ENCODE measurements around the gene TMPRSS9. TPM values are rescaled to one million over a fixed set of nuclear protein-coding genes. Genes with fewer than 3 reads are reported as not detected.

The TMPRSS9 gene
- polyA plus RNA-seq, 6 donors from 2014 or later, result not detected

GRCh38 chr19:2362970-2363300 is 2.9 kb downstream of the TMPRSS9 start:
- Mint-ChIP-seq H3K27me3 (peaks cover 12 to 19% (median 17%) of the 10 kb centered on the region in 3 donors), H3K27ac (no peak overlapping the region), H3K4me3 (no peak overlapping the region), H3K36me3 (peaks cover 0 to 10% of the 10 kb centered on the region in 2 donors), H3K4me1 (peaks cover 10 to 15% (median 13%) of the 10 kb centered on the region in 3 donors), H3K9me3 (no peaks in the 10 kb centered on the region)
- ATAC-seq (ENCODE audit: low read depth in 2 of 2) (no peak), DNase-seq (no peak)

- Mint-ChIP-seq H3K27me3 (peaks cover 12 to 21% (median 19%) of the 10 kb centered on the region in 3 donors), H3K36me3 (peaks cover 0 to 14% of the 10 kb centered on the region in 2 donors), H3K4me3 (no peak overlapping the region), H3K27ac (no peak overlapping the region), H3K9me3 (no peaks in the 10 kb centered on the region), H3K4me1 (peaks cover 10 to 17% (median 13%) of the 10 kb centered on the region in 3 donors)
- DNase-seq, result no peak
- no peak for ATAC-seq (ENCODE audit: low read depth in 2 of 2)
Measured at GRCh38 chr19:2363419-2363818, 3.4 kb downstream of the TMPRSS9 start.

DNA sequence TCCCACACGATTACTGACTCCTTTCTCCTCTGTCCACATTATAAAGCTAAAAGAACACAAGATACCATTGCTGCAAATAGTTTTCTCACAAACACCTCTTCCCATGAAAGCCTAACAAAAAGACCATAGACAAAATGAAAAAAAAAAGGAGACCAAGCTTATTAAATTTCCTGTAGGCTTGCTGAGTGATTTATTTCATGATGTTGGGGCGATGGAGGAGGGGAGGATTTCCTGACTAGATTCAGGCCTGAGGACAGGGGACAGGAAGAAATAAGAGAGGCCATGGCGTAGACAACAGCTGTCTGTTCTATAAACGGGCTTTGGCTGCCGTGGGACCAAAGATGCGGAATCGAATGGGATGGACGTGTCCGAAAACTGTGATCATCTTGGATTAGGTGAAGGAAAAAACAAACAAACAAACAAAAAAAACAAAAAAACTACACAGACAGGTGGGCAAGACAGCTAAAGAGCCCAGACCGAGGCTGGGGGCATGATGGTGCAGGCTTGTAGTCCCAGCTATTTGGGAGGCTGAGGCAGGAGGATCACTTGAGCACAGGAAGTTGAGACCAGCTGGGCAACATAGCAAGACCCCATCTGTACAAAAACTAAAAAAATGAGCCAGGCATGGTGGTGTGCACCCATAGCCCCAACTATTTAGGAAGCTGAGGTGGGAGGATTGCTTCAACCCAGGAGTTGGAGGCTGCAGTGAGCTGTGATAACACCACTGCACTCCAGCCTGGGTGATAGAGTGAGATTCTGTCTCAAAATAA is 5.3 kb downstream of the TMPRSS9 start:
- peaks cover 0 to 4% (median 2%) of the 10 kb centered on the region in 7 donors for H3K9me3 Mint-ChIP-seq
- peak overlapping the region in 1 of 8 donors; percentile 2 for H3K4me3 Mint-ChIP-seq
- peaks cover 9 to 16% (median 11%) of the 10 kb centered on the region in 3 donors for H3K4me1 Mint-ChIP-seq
- DNase-seq (no peak), ATAC-seq (ENCODE audit: low read depth in 2 of 2) (no peak)
- no peak overlapping the region for H3K27ac Mint-ChIP-seq
- peaks cover 10 to 19% (median 16%) of the 10 kb centered on the region in 3 donors for H3K27me3 Mint-ChIP-seq
- H3K36me3 Mint-ChIP-seq, result peaks cover 0 to 15% of the 10 kb centered on the region in 2 donors

GRCh38 chr19:2371656-2372055 is 11.6 kb downstream of the TMPRSS9 start:
- Mint-ChIP-seq H3K36me3 (peaks cover 0 to 6% of the 10 kb centered on the region in 2 donors), H3K27ac (no peak overlapping the region), H3K4me1 (peaks cover 0 to 5% (median 0%) of the 10 kb centered on the region in 3 donors), H3K4me3 (no peak overlapping the region), H3K27me3 (peaks cover 0 to 11% (median 0%) of the 10 kb centered on the region in 3 donors), H3K9me3 (peaks cover 0 to 7% (median 2%) of the 10 kb centered on the region in 7 donors)
- DNase-seq, result no peak
- ATAC-seq (ENCODE audit: low read depth in 2 of 2), result no peak

GRCh38 chr19:2372076-2372612 is 12.1 kb downstream of the TMPRSS9 start:
- peaks cover 0 to 6% of the 10 kb centered on the region in 2 donors for H3K36me3 Mint-ChIP-seq
- DNase-seq (no peak), ATAC-seq (ENCODE audit: low read depth in 2 of 2) (no peak)
- peaks cover 0 to 11% (median 0%) of the 10 kb centered on the region in 3 donors for H3K27me3 Mint-ChIP-seq
- H3K9me3 Mint-ChIP-seq, result peaks cover 0 to 7% (median 2%) of the 10 kb centered on the region in 7 donors
- H3K27ac Mint-ChIP-seq, result no peak overlapping the region
- H3K4me1 Mint-ChIP-seq, result peaks cover 0 to 5% (median 0%) of the 10 kb centered on the region in 3 donors
- no peak overlapping the region for H3K4me3 Mint-ChIP-seq

DNA sequence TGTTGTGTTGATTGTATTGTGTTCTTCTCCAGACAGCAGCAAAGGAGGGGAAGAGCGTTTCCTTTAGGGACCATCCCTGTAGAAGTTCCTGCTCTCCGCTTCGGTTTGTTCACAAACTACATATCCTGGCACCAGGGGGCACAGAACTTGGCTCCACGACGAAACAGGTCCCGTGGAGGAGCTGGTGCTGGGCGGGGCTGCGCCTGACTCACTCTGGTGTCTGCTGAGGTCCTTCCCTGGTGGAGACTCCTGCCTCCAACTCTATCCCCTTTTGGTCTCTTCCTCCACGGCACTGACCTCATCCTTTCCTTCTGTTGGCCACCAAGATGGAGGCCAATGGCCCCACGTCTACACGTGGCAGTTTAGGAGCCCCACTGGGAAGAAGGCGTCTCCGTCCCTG is 14.7 kb downstream of the TMPRSS9 start:
- Mint-ChIP-seq H3K36me3 (peaks cover 0 to 7% of the 10 kb centered on the region in 2 donors), H3K27me3 (peaks cover 0 to 5% (median 0%) of the 10 kb centered on the region in 3 donors), H3K9me3 (peaks cover 0 to 14% (median 5%) of the 10 kb centered on the region in 7 donors), H3K4me1 (peaks cover 9 to 11% (median 11%) of the 10 kb centered on the region in 3 donors), H3K27ac (no peak overlapping the region), H3K4me3 (no peak overlapping the region)
- ATAC-seq (ENCODE audit: low read depth in 2 of 2) (no peak), DNase-seq (no peak)

DNA sequence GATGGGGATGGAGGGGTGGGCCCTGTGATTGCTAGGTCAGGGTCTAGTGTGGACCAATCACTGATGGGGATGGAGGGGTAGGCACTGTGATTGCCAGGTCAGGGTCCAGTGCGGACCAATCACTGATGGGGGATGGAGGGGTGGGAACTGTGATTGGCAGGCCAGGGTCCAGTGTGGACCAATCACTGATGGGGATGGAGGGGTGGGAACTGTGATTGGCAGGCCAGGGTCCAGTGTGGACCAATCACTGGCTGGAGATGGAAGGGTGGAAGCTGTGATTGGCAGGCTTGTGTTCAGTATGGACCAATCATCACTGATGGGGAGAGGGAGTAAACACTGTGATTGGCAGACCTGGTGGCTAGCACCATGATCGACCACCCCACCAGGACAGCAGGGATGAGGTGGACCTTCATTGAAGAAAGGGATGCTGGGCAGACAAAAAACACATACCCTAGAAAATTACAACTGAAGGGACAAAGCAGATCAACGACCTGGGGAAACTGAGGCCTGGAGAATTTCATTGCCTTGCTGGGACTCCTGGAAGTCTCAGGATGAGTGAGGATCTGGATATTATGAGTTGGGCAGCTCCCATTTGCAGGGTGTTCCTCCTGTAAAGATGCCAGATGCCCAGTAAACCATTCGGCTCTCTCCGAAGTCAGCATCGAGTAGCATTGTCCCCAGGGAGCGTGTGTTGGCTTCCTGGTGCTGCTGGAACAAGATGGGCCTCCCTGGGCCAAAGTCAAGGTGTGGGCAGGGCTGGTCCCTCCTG is 15.5 kb downstream of the TMPRSS9 start:
- H3K36me3 Mint-ChIP-seq, result peaks cover 0 to 8% of the 10 kb centered on the region in 2 donors
- H3K9me3 Mint-ChIP-seq, result peaks cover 0 to 13% (median 4%) of the 10 kb centered on the region in 7 donors
- H3K27ac Mint-ChIP-seq, result peak overlapping the region in 2 of 6 donors; percentile 63 to 81
- peaks cover 9 to 12% (median 11%) of the 10 kb centered on the region in 3 donors for H3K4me1 Mint-ChIP-seq
- ATAC-seq (ENCODE audit: low read depth in 2 of 2) (no peak), DNase-seq (no peak)
- peaks cover 0 to 5% (median 0%) of the 10 kb centered on the region in 3 donors for H3K27me3 Mint-ChIP-seq
- no peak overlapping the region for H3K4me3 Mint-ChIP-seq

DNA sequence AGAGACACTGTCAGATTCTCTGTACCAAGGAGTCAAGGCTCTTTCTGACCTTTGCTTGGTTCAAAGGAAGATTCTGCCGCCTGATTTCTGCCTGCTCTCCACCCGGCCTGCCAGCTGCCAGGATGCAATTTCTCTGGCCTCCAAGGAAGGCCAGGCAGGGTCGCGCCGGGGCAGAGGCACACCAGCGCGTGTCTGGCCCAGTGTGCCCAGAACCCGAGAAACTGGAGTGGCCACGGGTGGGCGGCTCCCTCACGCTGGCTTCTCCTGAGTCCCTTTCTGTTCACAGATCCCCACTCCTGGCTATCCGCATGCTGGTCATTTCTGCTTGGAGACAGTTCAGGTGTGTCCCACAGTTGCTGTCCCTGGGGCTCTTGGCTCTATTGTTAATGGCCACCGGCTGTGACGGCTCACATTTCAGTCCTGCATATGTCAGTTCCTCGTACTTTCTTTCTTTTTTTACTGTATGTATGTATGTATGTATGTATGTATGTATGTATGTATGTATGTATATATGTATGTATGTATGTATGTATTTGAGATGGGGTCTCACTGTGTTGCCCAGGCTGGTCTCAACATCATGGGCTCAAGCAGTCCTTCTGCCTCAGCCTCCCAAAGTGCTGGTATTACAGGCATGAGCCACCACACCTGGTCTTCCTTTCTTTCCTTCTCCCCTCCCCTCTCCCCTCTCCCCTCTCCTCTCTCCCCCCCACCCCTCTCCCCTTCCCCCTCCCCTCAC is 16.9 kb downstream of the TMPRSS9 start:
- peaks cover 0 to 6% (median 0%) of the 10 kb centered on the region in 3 donors for H3K27me3 Mint-ChIP-seq
- H3K27ac Mint-ChIP-seq, result peak overlapping the region in 2 of 6 donors; percentile 79 to 82
- peaks cover 9 to 12% (median 9%) of the 10 kb centered on the region in 3 donors for H3K4me1 Mint-ChIP-seq
- peaks cover 0 to 19% (median 4%) of the 10 kb centered on the region in 7 donors for H3K9me3 Mint-ChIP-seq
- peaks cover 0 to 8% of the 10 kb centered on the region in 2 donors for H3K36me3 Mint-ChIP-seq
- no peak overlapping the region for H3K4me3 Mint-ChIP-seq
- DNase-seq (no peak), ATAC-seq (ENCODE audit: low read depth in 2 of 2) (no peak)

DNA sequence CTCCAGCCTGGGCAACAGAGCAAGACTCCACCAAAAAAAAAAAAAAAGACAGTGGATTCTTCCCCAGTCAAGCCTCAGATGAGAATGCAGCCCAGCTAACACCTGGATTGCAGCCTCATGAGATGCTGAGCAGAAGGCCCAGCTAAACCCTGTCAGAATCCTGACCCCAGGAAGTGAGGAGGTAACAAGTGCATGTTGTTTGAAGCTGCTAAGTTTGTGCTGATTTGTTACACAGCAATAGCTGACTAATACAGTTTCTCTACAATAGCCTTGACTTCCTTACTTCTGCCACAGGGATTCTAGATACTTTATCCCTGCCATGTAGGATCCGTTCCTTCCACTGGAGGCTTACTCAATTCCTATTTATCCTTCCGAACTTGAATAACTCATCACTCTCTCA is 20.5 kb downstream of the TMPRSS9 start:
- H3K36me3 Mint-ChIP-seq, result peaks cover 0 to 8% of the 10 kb centered on the region in 2 donors
- peaks cover 0 to 19% (median 4%) of the 10 kb centered on the region in 7 donors for H3K9me3 Mint-ChIP-seq
- ATAC-seq (ENCODE audit: low read depth in 2 of 2), result no peak
- no peak overlapping the region for H3K4me3 Mint-ChIP-seq
- peaks cover 14 to 25% (median 19%) of the 10 kb centered on the region in 3 donors for H3K4me1 Mint-ChIP-seq
- H3K27ac Mint-ChIP-seq, result peak overlapping the region in 1 of 6 donors; percentile 72
- DNase-seq, result no peak
- peaks cover 0 to 6% (median 0%) of the 10 kb centered on the region in 3 donors for H3K27me3 Mint-ChIP-seq

GRCh38 chr19:2381148-2381820 is 21.2 kb downstream of the TMPRSS9 start:
- Mint-ChIP-seq H3K9me3 (peaks cover 0 to 19% (median 4%) of the 10 kb centered on the region in 7 donors), H3K27ac (peak overlapping the region in 2 of 6 donors; percentile 49 to 72), H3K4me3 (no peak overlapping the region), H3K4me1 (peaks cover 14 to 25% (median 19%) of the 10 kb centered on the region in 3 donors), H3K36me3 (peaks cover 0 to 8% of the 10 kb centered on the region in 2 donors), H3K27me3 (peaks cover 0 to 6% (median 0%) of the 10 kb centered on the region in 3 donors)
- DNase-seq, result no peak
- no peak for ATAC-seq (ENCODE audit: low read depth in 2 of 2)

- Mint-ChIP-seq H3K9me3 (peaks cover 0 to 19% (median 4%) of the 10 kb centered on the region in 7 donors), H3K4me1 (peaks cover 10 to 21% (median 17%) of the 10 kb centered on the region in 3 donors), H3K27me3 (peaks cover 0 to 6% (median 0%) of the 10 kb centered on the region in 3 donors), H3K36me3 (peaks cover 0 to 8% of the 10 kb centered on the region in 2 donors), H3K4me3 (no peak overlapping the region), H3K27ac (no peak overlapping the region)
- ATAC-seq (ENCODE audit: low read depth in 2 of 2) (no peak), DNase-seq (no peak)
Measured at GRCh38 chr19:2382530-2383222, 22.6 kb downstream of the TMPRSS9 start.

Data from naive B cell (primary cell).